H1 (cell line): Measurements from ENCODE around the gene GMIP.

Source experiments
- ATF2 ChIP-seq: IDR thresholded peaks from 2 replicates; pipeline ENCODE4 v1.6.1; 2012; ENCODE audit warnings: low read length, inconsistent platforms
- BCL11A ChIP-seq, 2 experiments: IDR thresholded peaks; one replicate each; pipeline ENCODE4 v1.6.1; 2011; ENCODE audit warnings: low read depth in 2 of 2, low read length in 2 of 2, mild to moderate bottlenecking in 2 of 2
- CHD1 ChIP-seq: IDR thresholded peaks from 2 replicates; pipeline ENCODE4 v1.6.1; 2012; ENCODE audit warnings: low read depth, low read length, improper control_type of control experiment
- HDAC6 ChIP-seq: IDR thresholded peaks from one replicate; pipeline ENCODE4 v1.7.1; 2012; ENCODE audit warnings: low read depth, mild to moderate bottlenecking, inconsistent platforms, low read length, moderate library complexity
- POLR2A ChIP-seq, 2 experiments: IDR thresholded peaks; 1 replicate in 1 of 2; 2 replicates in 1 of 2; pipeline ENCODE4 v1.6.1; 2011; ENCODE audit warnings: low read depth in 2 of 2, low read length in 2 of 2, mild to moderate bottlenecking in 2 of 2; ENCODE audit errors: control extremely low read depth in 1 of 2

- TF ChIP-seq POLR2A (IDR thresholded peaks at IDR 0.05; ENCODE audit: control extremely low read depth in 1 of 2, low read depth in 2 of 2, low read length in 2 of 2) = no peak
- TF ChIP-seq ATF2 = no peak
- no peak for TF ChIP-seq BCL11A (IDR thresholded peaks at IDR 0.05; ENCODE audit: low read depth in 2 of 2, low read length in 2 of 2)
- TF ChIP-seq HDAC6 = no peak
- no peak for TF ChIP-seq CHD1
Measured at GRCh38 chr19:19632661-19633060, 10.8 kb downstream of the GMIP start.
